ENCODE results near the gene NAP1L5.

The NAP1L5 gene

GRCh38 chr4:88724406-88724805 is 26.8 kb upstream of the NAP1L5 start:
- H3K9me3 ChIP-seq (ENCODE audit: insufficient read depth, low read length), result no peaks in the 10 kb centered on the region
- no peak overlapping the region for H3K27ac ChIP-seq (ENCODE audit: low read length)
- peaks cover 5% of the 10 kb centered on the region for H3K36me3 ChIP-seq (replicated peaks; ENCODE audit: low read depth, low read length)
- TF ChIP-seq EZH2phosphoT487 (IDR thresholded peaks at IDR 0.05; ENCODE audit: low read depth) (no peak), CTCF (IDR thresholded peaks at IDR 0.05; ENCODE audit: low read depth, low read length) (no peak)
- H3K4me2 ChIP-seq (ENCODE audit: low read length), result no peak overlapping the region
- H3K4me1 ChIP-seq (ENCODE audit: low read length), result no peaks in the 10 kb centered on the region
- no peak overlapping the region for H2AFZ ChIP-seq (ENCODE audit: low read depth, low read length)
- no peak overlapping the region for H3K9ac ChIP-seq (ENCODE audit: low read length)
- H3K27me3 ChIP-seq (ENCODE audit: low read depth, low read length), result no peaks in the 10 kb centered on the region
- no peaks in the 10 kb centered on the region for H4K20me1 ChIP-seq (ENCODE audit: insufficient read depth, low read length)
- no peak overlapping the region for H3K4me3 ChIP-seq (ENCODE audit: low read length)
- no peaks in the 10 kb centered on the region for H3K79me2 ChIP-seq (ENCODE audit: low read length)

- H3K4me2 ChIP-seq (ENCODE audit: low read length), result no peak overlapping the region
- TF ChIP-seq EZH2phosphoT487 (IDR thresholded peaks at IDR 0.05; ENCODE audit: low read depth), result no peak
- no peak for TF ChIP-seq CTCF (IDR thresholded peaks at IDR 0.05; ENCODE audit: low read depth, low read length)
Measured at GRCh38 chr4:88722828-88723227, 25.2 kb upstream of the NAP1L5 start.

GRCh38 chr4:88722276-88722780 is 24.7 kb upstream of the NAP1L5 start:
- Histone ChIP-seq H3K9me3 (ENCODE audit: insufficient read depth, low read length) (peaks cover 16% of the 10 kb centered on the region), H2AFZ (ENCODE audit: low read depth, low read length) (no peak overlapping the region), H3K4me1 (ENCODE audit: low read length) (no peaks in the 10 kb centered on the region), H3K79me2 (ENCODE audit: low read length) (no peaks in the 10 kb centered on the region), H3K27ac (ENCODE audit: low read length) (no peak overlapping the region), H3K9ac (ENCODE audit: low read length) (no peak overlapping the region), H3K36me3 (replicated peaks; ENCODE audit: low read depth, low read length) (peaks cover 20% of the 10 kb centered on the region), H3K4me2 (ENCODE audit: low read length) (no peak overlapping the region), H3K27me3 (ENCODE audit: low read depth, low read length) (no peaks in the 10 kb centered on the region), H3K4me3 (ENCODE audit: low read length) (no peak overlapping the region), H4K20me1 (ENCODE audit: insufficient read depth, low read length) (no peaks in the 10 kb centered on the region)
- TF ChIP-seq EZH2phosphoT487 (IDR thresholded peaks at IDR 0.05; ENCODE audit: low read depth) (no peak), CTCF (IDR thresholded peaks at IDR 0.05; ENCODE audit: low read depth, low read length) (no peak)

More at GRCh38 chr4:88722828-88723227, 25.2 kb upstream of the NAP1L5 start:
- Histone ChIP-seq H3K27me3 (ENCODE audit: low read depth, low read length) (no peaks in the 10 kb centered on the region), H3K4me1 (ENCODE audit: low read length) (no peaks in the 10 kb centered on the region), H3K9ac (ENCODE audit: low read length) (no peak overlapping the region), H3K27ac (ENCODE audit: low read length) (no peak overlapping the region), H3K79me2 (ENCODE audit: low read length) (no peaks in the 10 kb centered on the region), H3K36me3 (replicated peaks; ENCODE audit: low read depth, low read length) (peaks cover 15% of the 10 kb centered on the region), H3K4me3 (ENCODE audit: low read length) (no peak overlapping the region), H4K20me1 (ENCODE audit: insufficient read depth, low read length) (no peaks in the 10 kb centered on the region), H2AFZ (ENCODE audit: low read depth, low read length) (no peak overlapping the region), H3K9me3 (ENCODE audit: insufficient read depth, low read length) (peaks cover 11% of the 10 kb centered on the region)

GRCh38 chr4:88720451-88721428 is 23.1 kb upstream of the NAP1L5 start:
- TF ChIP-seq EZH2phosphoT487 (IDR thresholded peaks at IDR 0.05; ENCODE audit: low read depth) (no peak), CTCF (IDR thresholded peaks at IDR 0.05; ENCODE audit: low read depth, low read length) (no peak)
- Histone ChIP-seq H3K4me2 (ENCODE audit: low read length) (no peak overlapping the region), H3K9me3 (ENCODE audit: insufficient read depth, low read length) (peaks cover 27% of the 10 kb centered on the region), H3K27me3 (ENCODE audit: low read depth, low read length) (no peaks in the 10 kb centered on the region), H3K9ac (ENCODE audit: low read length) (no peak overlapping the region), H2AFZ (ENCODE audit: low read depth, low read length) (no peak overlapping the region), H3K36me3 (replicated peaks; ENCODE audit: low read depth, low read length) (peaks cover 31% of the 10 kb centered on the region), H3K79me2 (ENCODE audit: low read length) (no peaks in the 10 kb centered on the region), H3K27ac (ENCODE audit: low read length) (no peak overlapping the region), H3K4me1 (ENCODE audit: low read length) (no peaks in the 10 kb centered on the region), H4K20me1 (ENCODE audit: insufficient read depth, low read length) (no peaks in the 10 kb centered on the region), H3K4me3 (ENCODE audit: low read length) (no peak overlapping the region)

All from OCI-LY3 (cell line).